ENCODE results near the gene PEX6. TPM values are rescaled to one million over a fixed set of nuclear protein-coding genes. Genes with fewer than 3 reads are reported as not detected.

PEX6 gene
- total RNA-seq, 2 experiments from 2014 or later: 18.7 to 21.3 TPM

GRCh38 chr6:42969934-42970333 lies 9.0 kb downstream of the PEX6 start:
- Mint-ChIP-seq H3K27me3 (no peaks in the 10 kb centered on the region), H3K4me3 (no peak overlapping the region), H3K27ac (no peak overlapping the region), H3K9me3 (no peaks in the 10 kb centered on the region), H3K36me3 (ENCODE audit: low read depth) (peaks cover 11% of the 10 kb centered on the region), H3K4me1 (peaks cover 3% of the 10 kb centered on the region)
- ChIA-PET POLR2A (no interaction called here), CTCF (no interaction called here)
- DNase-seq: no peak

- POLR2A ChIA-PET: no interaction called here
- Mint-ChIP-seq H3K4me3 (no peak overlapping the region), H3K27me3 (no peaks in the 10 kb centered on the region)
Measured at GRCh38 chr6:42969431-42969830, 9.6 kb downstream of the PEX6 start.

GRCh38 chr6:42968783-42969182 lies 10.2 kb downstream of the PEX6 start:
- ChIA-PET CTCF (no interaction called here), POLR2A (no interaction called here)
- no peaks in the 10 kb centered on the region for H3K9me3 Mint-ChIP-seq
- DNase-seq: no peak
- H3K27ac Mint-ChIP-seq: no peak overlapping the region
- H3K4me3 Mint-ChIP-seq: no peak overlapping the region
- no peaks in the 10 kb centered on the region for H3K4me1 Mint-ChIP-seq
- peaks cover 9% of the 10 kb centered on the region for H3K36me3 Mint-ChIP-seq (ENCODE audit: low read depth)
- H3K27me3 Mint-ChIP-seq: no peaks in the 10 kb centered on the region

More at GRCh38 chr6:42969431-42969830, 9.6 kb downstream of the PEX6 start:
- DNase-seq: no peak
- CTCF ChIA-PET: no interaction called here
- peaks cover 11% of the 10 kb centered on the region for H3K36me3 Mint-ChIP-seq (ENCODE audit: low read depth)
- no peaks in the 10 kb centered on the region for H3K9me3 Mint-ChIP-seq
- H3K4me1 Mint-ChIP-seq: peaks cover 2% of the 10 kb centered on the region
- H3K27ac Mint-ChIP-seq: no peak overlapping the region

GRCh38 chr6:42968126-42968701 lies 10.8 kb downstream of the PEX6 start:
- DNase-seq: no peak
- ChIA-PET CTCF (no interaction called here), POLR2A (no interaction called here)
- Mint-ChIP-seq H3K27me3 (no peaks in the 10 kb centered on the region), H3K27ac (no peak overlapping the region), H3K4me3 (no peak overlapping the region), H3K4me1 (no peaks in the 10 kb centered on the region), H3K9me3 (no peaks in the 10 kb centered on the region), H3K36me3 (ENCODE audit: low read depth) (peaks cover 8% of the 10 kb centered on the region)

- Mint-ChIP-seq H3K27me3 (no peaks in the 10 kb centered on the region), H3K4me1 (no peaks in the 10 kb centered on the region), H3K27ac (no peak overlapping the region), H3K9me3 (no peaks in the 10 kb centered on the region), H3K36me3 (ENCODE audit: low read depth) (peaks cover 9% of the 10 kb centered on the region), H3K4me3 (no peak overlapping the region)
- CTCF ChIA-PET: interaction anchor here (0.6 to 0.7 kb wide), 2 partner anchors 46 to 659 kb away, joined by 3 to 4 read pairs; no protein-coding TSS in a partner anchor
- DNase-seq: no peak
- POLR2A ChIA-PET: no interaction called here
Measured at GRCh38 chr6:42967228-42967627, 11.8 kb downstream of the PEX6 start.

GRCh38 chr6:42966571-42966970 lies 12.4 kb downstream of the PEX6 start:
- ChIA-PET CTCF (interaction anchor here (0.6 to 0.7 kb wide), 2 partner anchors 177 to 660 kb away, joined by 3 read pairs; no protein-coding TSS in a partner anchor), POLR2A (no interaction called here)
- Mint-ChIP-seq H3K27me3 (no peaks in the 10 kb centered on the region), H3K9me3 (no peaks in the 10 kb centered on the region), H3K4me3 (no peak overlapping the region), H3K27ac (no peak overlapping the region), H3K36me3 (ENCODE audit: low read depth) (peaks cover 11% of the 10 kb centered on the region), H3K4me1 (no peaks in the 10 kb centered on the region)
- no peak for DNase-seq

GRCh38 chr6:42963855-42964605 lies 15.0 kb downstream of the PEX6 start:
- DNase-seq: peak; percentile 55
- peak overlapping the region; percentile 31 for H3K27ac Mint-ChIP-seq
- H3K9me3 Mint-ChIP-seq: no peaks in the 10 kb centered on the region
- ChIA-PET POLR2A (no interaction called here), CTCF (interaction anchor here (0.7 to 1.4 kb wide), 4 partner anchors 16 to 53 kb away, joined by 3 to 4 read pairs (median 3); partner anchors contain the start of gene PEX6)
- no peak overlapping the region for H3K4me3 Mint-ChIP-seq
- peaks cover 4% of the 10 kb centered on the region for H3K27me3 Mint-ChIP-seq
- peaks cover 11% of the 10 kb centered on the region for H3K36me3 Mint-ChIP-seq (ENCODE audit: low read depth)
- peaks cover 10% of the 10 kb centered on the region for H3K4me1 Mint-ChIP-seq

- no peak for DNase-seq
- no peak overlapping the region for H3K4me3 Mint-ChIP-seq
- peaks cover 11% of the 10 kb centered on the region for H3K36me3 Mint-ChIP-seq (ENCODE audit: low read depth)
- peaks cover 4% of the 10 kb centered on the region for H3K27me3 Mint-ChIP-seq
- H3K9me3 Mint-ChIP-seq: no peaks in the 10 kb centered on the region
- POLR2A ChIA-PET: no interaction called here
- no peak overlapping the region for H3K27ac Mint-ChIP-seq
- CTCF ChIA-PET: interaction anchor here (0.9 kb wide), 1 partner anchor 49 kb away, joined by 3 read pairs; no protein-coding TSS in a partner anchor
- peaks cover 10% of the 10 kb centered on the region for H3K4me1 Mint-ChIP-seq
Measured at GRCh38 chr6:42963179-42963854, 15.7 kb downstream of the PEX6 start.

GRCh38 chr6:42962502-42963178 lies 16.3 kb downstream of the PEX6 start:
- Mint-ChIP-seq H3K27me3 (peaks cover 4% of the 10 kb centered on the region), H3K4me1 (peaks cover 10% of the 10 kb centered on the region), H3K9me3 (no peaks in the 10 kb centered on the region), H3K27ac (no peak overlapping the region), H3K4me3 (no peak overlapping the region), H3K36me3 (ENCODE audit: low read depth) (peaks cover 11% of the 10 kb centered on the region)
- POLR2A ChIA-PET: no interaction called here
- CTCF ChIA-PET: interaction anchor here (0.9 to 1.3 kb wide), 2 partner anchors 16 to 18 kb away, joined by 3 to 5 read pairs; partner anchors contain the start of gene PEX6
- no peak for DNase-seq

- no peak for DNase-seq
- Mint-ChIP-seq H3K9me3 (no peaks in the 10 kb centered on the region), H3K4me1 (peaks cover 10% of the 10 kb centered on the region), H3K36me3 (ENCODE audit: low read depth) (peaks cover 10% of the 10 kb centered on the region), H3K27me3 (peaks cover 4% of the 10 kb centered on the region), H3K4me3 (no peak overlapping the region), H3K27ac (no peak overlapping the region)
- CTCF ChIA-PET: interaction anchor here (0.9 to 1.3 kb wide), 2 partner anchors 17 to 18 kb away, joined by 3 to 5 read pairs; partner anchors contain the start of gene PEX6
- POLR2A ChIA-PET: no interaction called here
Measured at GRCh38 chr6:42962096-42962495, 16.9 kb downstream of the PEX6 start.

- ChIA-PET POLR2A (no interaction called here), CTCF (interaction anchor here (0.6 to 2.0 kb wide), 6 partner anchors 10 to 358 kb away, joined by 3 to 7 read pairs (median 4); partner anchors contain the start of gene PEX6)
- Mint-ChIP-seq H3K27ac (no peak overlapping the region), H3K36me3 (ENCODE audit: low read depth) (peaks cover 10% of the 10 kb centered on the region), H3K27me3 (peaks cover 4% of the 10 kb centered on the region), H3K4me1 (peaks cover 10% of the 10 kb centered on the region), H3K9me3 (no peaks in the 10 kb centered on the region), H3K4me3 (no peak overlapping the region)
- no peak for DNase-seq
Measured at GRCh38 chr6:42961020-42961470, 17.9 kb downstream of the PEX6 start.

- H3K36me3 Mint-ChIP-seq (ENCODE audit: low read depth): peaks cover 8% of the 10 kb centered on the region
- POLR2A ChIA-PET: no interaction called here
- DNase-seq: peak; percentile 27
Measured at GRCh38 chr6:42960243-42961019, 18.6 kb downstream of the PEX6 start, which contains the start of gene GNMT. TSS of gene GNMT (plus strand) at chr6:42960754. CDS start at chr6:42960768, 14 bp downstream.

More at GRCh38 chr6:42960243-42961019, 18.6 kb downstream of the PEX6 start, which contains the start of gene GNMT:
- H3K27ac Mint-ChIP-seq: no peak within 1 kb of the TSS
- peaks cover 4% of the 10 kb centered on the region for H3K27me3 Mint-ChIP-seq
- H3K4me3 Mint-ChIP-seq: peak within 1 kb of the TSS; percentile 40
- H3K9me3 Mint-ChIP-seq: no peaks in the 10 kb centered on the region
- peaks cover 10% of the 10 kb centered on the region for H3K4me1 Mint-ChIP-seq
- CTCF ChIA-PET: interaction anchor here (0.5 to 2.0 kb wide), 8 partner anchors 10 to 358 kb away, joined by 3 to 7 read pairs (median 4); no protein-coding TSS in a partner anchor
